HepG2 (cell line): ENCODE measurements around the gene CEACAM16. TPM values are rescaled to one million over a fixed set of nuclear protein-coding genes. Genes with fewer than 3 reads are reported as not detected.
A peak's percentile ranks its signal among the peaks of the same experiment; 100 is the strongest.

Experiments used
- NR1H2 ChIP-seq: sonication (generic); formaldehyde crosslinking; IDR thresholded peaks from 2 replicates; pipeline ENCODE4 v1.8.1; 2022; ENCODE audit warnings: low read depth, missing genetic modification reagents, borderline replicate concordance
- PHB2 ChIP-seq: fragments of 450-650 bp; IDR thresholded peaks from 2 replicates; pipeline ENCODE4 v1.6.1; 2018; ENCODE audit not compliant: partially characterized antibody
- SAP130 ChIP-seq: IDR thresholded peaks from 2 replicates; pipeline ENCODE4 v1.6.1; 2016; ENCODE audit warnings: low read depth
- SMARCC2 ChIP-seq: fragments of 450-650 bp; IDR thresholded peaks from 2 replicates; pipeline ENCODE4 v1.6.1; 2017; ENCODE audit warnings: antibody characterized with exemption, mild to moderate bottlenecking
- SNAI1 ChIP-seq: sonication (generic); formaldehyde crosslinking; IDR thresholded peaks from 2 replicates; pipeline ENCODE4 v1.5.0; 2020; ENCODE audit warnings: mild to moderate bottlenecking, missing genetic modification reagents, borderline replicate concordance
- SUZ12 ChIP-seq: fragments of 150-350 bp; IDR thresholded peaks from 2 replicates; pipeline ENCODE4 v1.6.1; 2014; ENCODE audit warnings: low read depth, low read length
- YY1 ChIP-seq: IDR thresholded peaks from 2 replicates; pipeline ENCODE4 v1.6.1; 2011; ENCODE audit warnings: low read length, low read depth, moderate library complexity, mild to moderate bottlenecking; ENCODE audit not compliant: insufficient read depth, insufficient replicate concordance
- ZBED4 ChIP-seq: sonication (generic); formaldehyde crosslinking; IDR thresholded peaks from 2 replicates; pipeline ENCODE4 v1.4.0; 2020; ENCODE audit warnings: missing genetic modification reagents, borderline replicate concordance
- ZFX ChIP-seq: sonication (generic); formaldehyde crosslinking; IDR thresholded peaks from 2 replicates; pipeline ENCODE4 v1.4.0; 2020; ENCODE audit warnings: mild to moderate bottlenecking, low read depth, missing genetic modification reagents, moderate library complexity
- ZMAT5 ChIP-seq: sonication (generic); formaldehyde crosslinking; IDR thresholded peaks from 2 replicates; pipeline ENCODE4 v1.5.0; 2020; ENCODE audit warnings: mild to moderate bottlenecking, low read depth, missing genetic modification reagents, borderline replicate concordance
- ZNF12 ChIP-seq: sonication (generic); formaldehyde crosslinking; IDR thresholded peaks from 2 replicates; pipeline ENCODE4 v1.5.0; 2020; ENCODE audit warnings: missing genetic modification reagents
- ZNF142 ChIP-seq: sonication (generic); formaldehyde crosslinking; IDR thresholded peaks from 2 replicates; pipeline ENCODE4 v1.4.0; 2020; ENCODE audit warnings: missing genetic modification reagents
- ZNF282 ChIP-seq: fragments of 450-650 bp; IDR thresholded peaks from 2 replicates; pipeline ENCODE4 v1.6.1; 2018; ENCODE audit not compliant: partially characterized antibody
- ZNF30 ChIP-seq: sonication (generic); formaldehyde crosslinking; IDR thresholded peaks from 2 replicates; pipeline ENCODE4 v1.5.0; 2020; ENCODE audit warnings: mild to moderate bottlenecking, missing genetic modification reagents
- ZNF329 ChIP-seq: sonication (generic); formaldehyde crosslinking; IDR thresholded peaks from 2 replicates; pipeline ENCODE4 v1.9.0; 2021; ENCODE audit warnings: low read depth, mild to moderate bottlenecking, missing genetic modification reagents
- ZNF562 ChIP-seq: sonication (generic); formaldehyde crosslinking; IDR thresholded peaks from 2 replicates; pipeline ENCODE4 v1.8.0; 2022; ENCODE audit warnings: missing genetic modification reagents, borderline replicate concordance
- ZNF761 ChIP-seq: sonication (generic); formaldehyde crosslinking; conservative IDR thresholded peaks from 2 replicates; pipeline ENCODE4 v1.4.0; 2020; ENCODE audit warnings: mild to moderate bottlenecking, missing genetic modification reagents
- ZSCAN20 ChIP-seq: sonication (generic); formaldehyde crosslinking; IDR thresholded peaks from 2 replicates; pipeline ENCODE4 v1.4.0; 2020; ENCODE audit warnings: missing genetic modification reagents, mild to moderate bottlenecking, borderline replicate concordance
- polyA plus RNA-seq, 8 experiments: library from polyadenylated mRNA; depleted of rRNA in 3 of 8; stranded (reverse) in 7 of 8; unstranded in 1 of 8; fragments of >200 nt; fragmentation: Illumina TruSeq in 4 of 8; extraction: Trizol in 4 of 8; gene quantifications; 2 replicates each; pipeline versions ENCODE4 v1.2.1 to v1.2.3, GENCODE V29; 2011 to 2016; ENCODE audit warnings: low read depth in 4 of 8, missing spikeins in 1 of 8, mixed read lengths in 1 of 8; ENCODE audit not compliant: insufficient read depth in 1 of 8
- total RNA-seq, 5 experiments: library from RNA; depleted of rRNA; stranded (reverse); fragments of >200 nt; fragmentation: Illumina TruSeq; extraction: Trizol; gene quantifications; 2 replicates each; pipeline ENCODE4 v1.2.3, GENCODE V29; 2016; ENCODE audit warnings: low read depth in 1 of 5
- TF ChIP-seq, protein P1 (sequence below): IDR thresholded peaks from 2 replicates; pipeline ENCODE4 v1.6.1; 2016

The CEACAM16 gene
- total and polyA plus RNA-seq, 2 of the 13 experiments (the other 11 are each of a cell fraction or from before 2014, with no cell fraction given) = not detected

DNA sequence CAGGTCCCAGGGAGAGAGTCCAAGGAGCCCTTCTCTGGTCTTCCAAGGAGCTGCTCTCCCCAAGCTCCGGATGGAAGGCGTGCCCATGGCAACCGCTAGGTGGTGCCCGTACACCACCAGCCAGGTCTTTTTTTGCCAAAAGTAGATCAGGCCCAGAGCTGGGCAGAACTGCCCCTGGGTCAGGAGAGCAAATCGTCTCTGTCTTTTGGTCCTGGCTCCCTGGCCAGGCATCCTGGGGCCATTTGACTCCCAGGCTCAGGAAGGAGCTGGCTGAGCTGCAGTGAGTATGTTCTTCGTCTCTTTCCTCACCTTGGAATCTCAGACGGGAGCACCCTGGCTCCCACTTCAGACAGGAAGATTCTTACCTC is 25.0 kb downstream of the CEACAM16 start (continued):
- TF ChIP-seq ZBED4 (CRISPR knock-in tag) (peak; percentile 84), NR1H2 (CRISPR knock-in tag) (no peak), ZMAT5 (CRISPR knock-in tag) (no peak), SNAI1 (CRISPR knock-in tag) (0 out of 2 replicates have a peak, but pooled peaks have one; percentile 39), ZFX (CRISPR knock-in tag) (peak; percentile 37; the same call in 1 of the 2 replicates), YY1 (peak; percentile 12), PHB2 (no peak), SAP130 (peak; percentile 25; the same call in 1 of the 2 replicates), ZNF329 (CRISPR knock-in tag) (no peak), ZNF761 (CRISPR knock-in tag) (no peak), ZSCAN20 (CRISPR knock-in tag) (no peak), ZNF12 (CRISPR knock-in tag) (no peak), SUZ12 (no peak), SMARCC2 (no peak), ZNF282 (no peak), ZNF142 (CRISPR knock-in tag) (no peak), ZNF30 (CRISPR knock-in tag) (no peak), ZNF562 (CRISPR knock-in tag) (no peak)
- TF ChIP-seq, protein P1, sequence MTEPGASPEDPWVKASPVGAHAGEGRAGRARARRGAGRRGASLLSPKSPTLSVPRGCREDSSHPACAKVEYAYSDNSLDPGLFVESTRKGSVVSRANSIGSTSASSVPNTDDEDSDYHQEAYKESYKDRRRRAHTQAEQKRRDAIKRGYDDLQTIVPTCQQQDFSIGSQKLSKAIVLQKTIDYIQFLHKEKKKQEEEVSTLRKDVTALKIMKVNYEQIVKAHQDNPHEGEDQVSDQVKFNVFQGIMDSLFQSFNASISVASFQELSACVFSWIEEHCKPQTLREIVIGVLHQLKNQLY (CRISPR knock-in tag) = no peak
